Measurements from ENCODE around the gene NCKAP5L.
"Not testable (repeated sequence)": the region's sequence is repeated elsewhere in the genome, so short reads cannot be mapped to it uniquely, and the experiment has no call there.

Gene NCKAP5L

DNA sequence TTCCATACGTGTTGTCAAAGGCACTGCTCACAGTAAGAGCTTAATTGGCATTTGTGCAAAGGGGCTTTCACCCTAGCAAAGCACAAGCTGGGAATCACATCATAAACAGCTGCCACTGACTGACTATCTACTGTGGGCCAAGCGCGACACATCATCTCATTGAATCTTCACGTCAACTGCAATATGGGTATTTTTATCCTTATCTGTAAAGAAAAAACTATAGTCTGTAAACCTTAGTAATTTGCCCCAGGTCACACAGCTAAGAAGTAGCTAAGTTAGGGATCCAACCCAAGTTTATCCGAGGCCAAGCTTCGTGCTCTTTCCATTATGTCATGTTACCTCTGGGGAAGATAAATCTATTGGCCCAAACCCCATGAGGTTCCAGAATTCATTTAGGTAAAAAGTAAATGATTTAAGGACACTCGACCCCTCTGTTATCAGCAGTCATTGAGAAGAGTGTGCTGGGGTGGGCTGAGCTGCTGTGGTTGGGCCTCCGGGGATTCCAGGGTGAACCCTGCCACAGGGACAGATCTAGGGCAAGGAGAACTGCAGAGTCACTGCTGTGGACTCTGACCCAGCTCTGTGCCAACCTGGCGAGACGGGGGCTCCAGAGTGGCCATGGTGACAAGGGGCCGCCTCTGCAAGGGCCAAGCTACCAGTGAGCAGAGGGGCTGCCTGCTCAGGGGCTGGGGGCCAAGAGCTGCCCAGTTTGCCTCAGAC lies 27.6 kb downstream of the NCKAP5L start:
- DNase-seq (ENCODE audit: low spot score): no peak

DNA sequence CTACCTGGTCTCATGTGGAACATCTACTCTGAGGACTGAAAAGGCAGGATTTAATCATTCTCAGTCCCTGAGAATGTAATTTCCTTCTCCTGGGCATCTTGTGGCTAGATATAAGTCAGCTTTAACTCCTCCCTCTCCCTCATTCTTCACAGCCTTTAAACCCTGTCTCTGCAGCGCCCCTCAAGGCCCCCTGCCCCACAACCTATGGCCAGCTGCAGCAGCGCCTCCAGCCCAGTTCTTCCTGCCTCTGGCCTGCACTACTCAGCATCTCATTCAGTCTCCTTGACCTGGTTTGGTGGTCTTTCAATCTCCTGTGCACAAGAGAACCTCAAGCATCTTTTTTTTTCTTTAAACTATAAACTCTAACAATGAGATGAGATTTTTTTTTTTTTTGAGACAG lies 29.3 kb downstream of the NCKAP5L start:
- no peak for DNase-seq (ENCODE audit: low spot score)

DNA sequence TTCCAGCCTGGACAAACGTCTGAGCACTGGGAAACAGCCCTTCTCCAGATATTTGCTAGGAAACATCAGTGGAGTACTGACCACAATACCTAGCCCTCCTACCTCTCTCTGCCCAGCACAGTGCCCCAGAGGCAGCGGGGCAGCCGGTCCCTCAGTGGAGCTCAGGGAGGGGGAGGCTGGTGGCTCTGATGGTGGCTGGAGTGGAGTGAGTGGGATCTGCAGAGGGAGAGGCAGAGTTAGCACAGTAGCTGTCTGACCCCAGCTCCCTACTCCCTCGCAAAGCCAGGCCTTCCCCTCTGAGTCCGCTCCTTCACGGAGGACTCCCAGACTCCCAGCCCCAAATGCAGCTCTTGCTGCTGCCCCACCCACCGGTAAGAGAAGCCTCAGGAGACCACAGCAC lies 30.0 kb downstream of the NCKAP5L start:
- no peak for DNase-seq (ENCODE audit: low spot score)

DNA sequence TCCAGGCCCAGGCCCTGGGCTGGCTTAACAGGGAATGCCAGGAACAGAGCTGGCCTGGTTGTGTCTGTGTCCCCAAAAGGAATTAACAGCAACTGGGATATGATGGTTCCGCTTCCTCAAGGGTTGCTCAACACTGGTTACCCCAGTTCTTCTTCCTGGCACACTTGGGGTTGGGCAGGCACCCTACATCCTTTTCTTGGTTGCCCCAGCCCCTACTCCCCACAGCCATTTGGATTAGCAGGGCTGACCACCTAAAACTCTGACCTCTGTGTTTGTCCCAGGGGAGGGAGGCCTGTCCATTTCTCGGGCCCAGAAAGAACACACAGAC lies 30.8 kb downstream of the NCKAP5L start:
- DNase-seq (ENCODE audit: low spot score): no peak

DNA sequence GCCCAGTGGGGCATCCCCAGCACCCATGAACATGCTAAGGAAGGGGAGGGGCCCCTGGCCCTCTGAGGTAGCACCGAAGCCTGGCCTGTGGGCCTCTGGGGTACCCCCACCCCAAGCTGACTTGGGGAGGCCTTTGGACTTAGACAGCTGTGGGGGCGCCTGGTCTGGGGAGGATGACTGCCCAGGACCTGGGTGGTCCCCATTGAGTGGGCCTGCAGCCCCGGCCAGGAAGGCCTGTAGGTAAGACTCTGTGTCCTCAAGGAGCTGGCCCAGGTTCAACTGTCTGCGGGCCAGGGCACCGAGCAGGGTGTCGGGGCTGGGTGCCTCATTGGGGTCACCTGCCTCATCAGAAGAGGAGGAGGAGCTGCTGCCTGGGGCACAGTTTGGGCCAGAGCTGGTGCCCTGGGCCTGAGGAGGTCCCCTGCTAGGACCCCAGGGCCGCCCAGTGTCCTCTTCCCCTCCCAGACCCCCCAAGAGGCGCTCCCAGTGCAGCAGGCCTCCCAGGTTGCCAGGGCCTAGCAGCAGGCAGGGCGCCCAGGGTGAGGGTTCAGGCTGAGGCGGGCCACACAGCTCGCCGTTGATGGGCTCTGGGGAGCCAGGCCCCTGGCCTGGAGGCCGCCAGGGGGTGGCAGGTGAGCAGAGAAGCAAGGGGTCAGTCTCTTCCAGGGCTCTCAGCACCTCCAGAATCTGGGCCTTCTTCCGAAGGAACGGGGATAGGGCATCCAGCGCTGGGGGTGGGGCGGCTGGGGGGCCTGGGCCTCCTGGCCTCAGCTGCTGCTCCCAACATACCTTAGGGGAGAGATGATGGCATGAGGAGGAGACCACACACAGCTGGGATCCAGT lies 31.4 kb downstream of the NCKAP5L start:
- no peak for DNase-seq (ENCODE audit: low spot score)

DNA sequence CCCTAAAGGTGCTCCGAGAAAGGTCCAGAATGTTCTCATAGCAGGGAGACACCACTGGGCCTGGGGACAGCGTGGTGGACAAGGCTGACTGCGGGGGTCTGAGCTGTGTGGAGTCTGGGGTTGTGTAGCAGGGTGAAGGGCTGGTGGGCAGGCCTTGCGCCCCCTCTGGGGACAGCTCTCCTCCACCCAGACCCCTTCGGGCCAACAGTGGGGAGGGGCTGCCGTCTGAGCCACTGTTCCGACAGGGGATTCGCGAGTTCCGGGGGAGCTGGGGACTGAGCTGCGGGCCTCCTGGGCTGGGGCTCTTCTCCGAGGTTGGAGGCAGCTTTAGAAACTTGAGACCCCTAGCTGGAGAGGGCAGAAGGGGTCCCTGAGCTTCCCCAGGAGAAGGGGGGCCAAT lies 32.1 kb downstream of the NCKAP5L start:
- DNase-seq (ENCODE audit: low spot score): no peak

DNA sequence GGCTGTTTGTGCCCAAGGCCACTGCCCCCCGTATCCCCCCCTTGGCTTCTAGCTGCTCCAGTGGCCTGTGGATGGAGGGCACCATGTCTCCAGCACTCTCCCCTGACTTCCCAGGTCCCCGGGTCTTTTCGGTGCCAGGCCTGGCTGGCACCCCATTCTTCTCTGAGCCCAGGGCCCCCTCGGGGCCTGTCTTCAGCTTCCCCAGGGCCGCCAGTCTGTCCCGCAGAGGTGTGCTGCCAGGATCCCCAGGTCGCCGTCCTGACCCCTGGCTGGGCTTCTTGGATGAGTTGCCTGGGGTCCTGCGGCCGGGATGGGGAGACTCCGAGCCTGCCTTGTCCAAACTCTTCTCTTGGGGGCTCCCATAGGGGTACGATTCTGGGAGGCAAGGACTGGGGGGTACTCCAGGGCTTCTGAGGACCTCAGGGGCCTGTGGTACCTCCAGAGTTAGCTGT lies 32.5 kb downstream of the NCKAP5L start:
- DNase-seq (ENCODE audit: low spot score): no peak

DNA sequence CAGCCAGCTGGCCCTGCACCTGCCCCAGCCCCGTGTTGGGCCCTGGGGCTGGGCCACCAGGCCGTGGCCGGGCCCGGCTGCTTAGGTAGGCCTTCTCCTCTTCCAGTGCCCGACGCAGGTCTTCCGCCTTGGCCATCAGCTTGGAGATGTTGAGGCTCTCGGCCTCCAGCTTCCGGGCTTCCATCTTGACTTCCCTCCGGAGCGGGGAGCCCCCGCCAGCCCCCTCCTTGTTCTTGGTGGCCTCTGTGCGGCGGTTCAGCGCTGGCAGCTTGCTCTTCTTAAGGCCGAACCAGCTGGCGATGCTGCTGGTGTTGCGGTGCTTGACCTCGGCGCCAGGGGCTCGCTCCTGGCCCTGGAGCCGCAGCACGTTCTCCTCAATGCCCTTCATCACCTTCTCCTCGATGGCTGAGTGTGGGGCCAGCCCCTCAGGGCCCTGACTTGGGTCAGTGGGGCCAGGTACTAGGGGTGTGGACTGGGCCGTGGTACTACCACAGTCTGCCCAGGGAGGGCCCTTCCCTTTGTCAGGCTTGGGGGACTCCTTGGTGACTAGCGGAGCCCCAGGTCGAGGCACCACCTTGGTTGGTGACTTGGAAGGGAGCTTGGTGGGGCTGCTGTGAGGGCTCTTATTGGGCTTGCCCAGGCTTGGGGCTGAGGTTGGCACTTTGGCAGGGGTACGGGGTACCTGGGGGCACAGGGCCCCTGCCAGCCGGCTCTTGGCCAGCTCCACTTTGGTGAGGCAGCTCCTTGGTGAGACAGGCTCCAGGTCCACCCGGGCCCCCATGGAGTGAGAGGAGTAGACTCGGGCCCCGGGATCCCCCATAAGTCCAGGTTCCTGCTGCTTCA lies 33.2 kb downstream of the NCKAP5L start:
- no peak for DNase-seq (ENCODE audit: low spot score)

DNA sequence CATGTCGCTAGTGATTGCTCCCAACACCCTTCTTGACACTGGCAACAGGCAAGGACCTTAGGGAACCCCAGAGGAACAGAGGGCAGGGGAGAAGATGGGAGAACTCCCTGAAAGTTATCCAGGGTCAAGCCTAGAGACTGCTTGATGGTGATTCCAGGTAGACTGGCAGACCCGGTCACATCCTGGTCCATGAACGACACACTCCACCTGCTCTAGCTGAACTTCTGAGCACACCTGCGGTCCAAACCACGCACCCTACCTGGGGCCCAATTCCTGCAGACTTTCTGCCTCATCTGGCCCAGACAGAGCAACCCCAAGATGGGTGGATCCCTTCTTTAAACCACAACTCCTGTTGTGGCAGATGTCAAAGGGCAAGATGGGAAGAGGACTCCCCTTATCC lies 34.2 kb downstream of the NCKAP5L start:
- DNase-seq (ENCODE audit: low spot score): no peak

DNA sequence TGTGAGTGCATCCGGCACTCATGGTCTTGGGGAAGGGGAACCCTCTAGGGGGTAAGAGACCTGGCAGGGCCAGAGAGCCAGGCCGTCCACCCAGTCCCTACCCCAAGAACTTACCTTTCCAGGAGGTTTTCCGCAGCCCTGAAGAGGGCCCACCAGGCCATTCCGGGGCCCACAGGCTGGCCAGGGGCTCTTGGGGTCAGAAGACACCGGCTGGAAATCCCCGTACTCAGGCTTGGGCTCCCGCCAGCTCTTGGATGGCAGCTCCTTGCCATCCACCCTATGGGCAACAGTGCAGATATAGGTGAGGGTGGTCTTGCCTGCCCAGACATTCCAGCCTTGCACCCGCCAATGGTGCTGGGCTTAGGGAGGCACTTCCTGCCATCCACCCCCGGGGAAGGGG lies 34.6 kb downstream of the NCKAP5L start:
- no peak for DNase-seq (ENCODE audit: low spot score)

DNA sequence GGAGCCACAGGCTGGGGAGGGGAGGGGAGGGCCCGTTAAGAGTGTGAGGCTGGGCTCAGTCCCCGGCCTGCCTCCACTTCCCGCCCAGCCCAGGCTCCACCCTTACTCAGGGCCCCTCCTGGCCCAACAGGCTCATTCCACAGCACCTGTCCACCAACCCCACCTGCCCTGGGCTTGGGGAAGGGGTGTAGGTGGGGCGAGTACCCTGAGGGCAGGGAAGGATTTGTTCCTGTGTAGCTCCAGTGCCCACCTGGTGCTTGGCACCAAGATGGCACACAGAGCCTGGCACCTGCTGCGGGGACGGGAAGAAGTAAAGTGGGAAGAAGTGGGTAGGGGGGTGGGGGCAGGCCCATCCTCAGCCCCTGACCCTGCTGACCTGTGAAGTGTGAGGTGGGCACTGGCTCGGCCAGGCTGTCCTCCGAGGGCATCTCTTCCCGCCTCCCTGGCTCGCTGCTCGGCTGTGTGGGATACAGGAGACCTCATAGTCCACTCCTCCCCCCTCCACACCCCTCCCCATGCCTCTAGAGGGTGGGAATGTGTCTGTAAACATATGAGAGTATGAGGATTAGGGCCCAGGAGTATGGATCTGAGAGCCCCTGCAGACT lies 35.1 kb downstream of the NCKAP5L start:
- DNase-seq (ENCODE audit: low spot score): no peak

DNA sequence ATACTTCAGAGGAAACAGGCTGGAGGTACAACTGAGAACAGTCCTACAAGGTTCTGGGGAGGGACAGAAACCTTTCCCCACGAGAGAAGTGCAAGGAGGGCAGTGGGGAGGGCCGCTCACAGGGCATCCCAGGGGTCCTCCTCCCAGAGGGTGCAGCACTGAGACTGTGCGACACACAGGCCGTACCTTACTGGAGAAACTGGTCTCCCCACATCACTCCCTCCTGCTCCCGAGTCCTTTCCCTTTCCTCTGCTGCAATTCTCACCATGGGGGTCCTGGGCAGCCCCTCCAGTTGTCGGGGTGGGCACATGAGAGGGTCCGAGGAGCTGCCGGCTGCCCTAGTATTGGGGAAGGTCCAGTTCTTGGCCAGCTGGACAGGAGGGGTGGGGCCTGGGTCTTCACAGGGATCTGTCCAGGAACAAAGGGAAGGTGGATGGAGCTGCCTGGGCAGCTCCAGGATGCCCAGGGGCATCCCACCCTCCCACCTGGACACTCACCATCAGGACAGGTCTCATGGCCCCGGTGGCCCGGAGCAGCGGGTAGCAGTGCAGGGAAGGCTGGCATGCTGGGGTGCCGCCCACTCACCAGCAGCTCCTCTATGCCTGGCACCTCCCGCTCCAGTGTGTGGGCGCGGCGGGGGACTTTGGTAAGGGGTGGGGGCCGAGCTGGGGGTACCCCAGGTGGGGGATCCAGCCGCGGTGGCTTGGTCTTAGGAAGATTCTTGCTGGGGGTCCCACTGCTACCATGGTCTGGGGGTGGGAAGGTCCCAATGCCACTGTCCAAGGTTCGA lies 35.8 kb downstream of the NCKAP5L start:
- DNase-seq (ENCODE audit: low spot score): no peak

DNA sequence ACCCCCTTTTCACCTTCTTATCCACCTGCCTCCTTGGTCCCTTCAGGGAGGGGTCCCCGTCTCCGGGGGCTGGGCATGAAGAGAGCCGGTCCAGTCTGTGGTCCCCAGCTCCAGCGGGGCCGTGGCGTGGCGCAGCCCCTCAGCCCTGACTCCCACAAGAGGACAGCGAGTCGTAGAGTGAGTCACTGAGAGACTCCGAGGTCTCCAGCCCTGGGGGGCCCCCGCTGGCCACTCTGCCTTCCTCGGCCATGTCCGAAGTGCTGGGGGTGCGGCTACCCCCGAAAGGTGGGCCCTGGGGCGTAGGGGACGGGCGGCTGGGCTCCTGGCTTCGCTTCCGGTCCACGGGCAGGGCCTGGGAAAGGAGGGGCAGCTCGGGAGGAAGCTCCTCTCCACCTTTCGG lies 36.5 kb downstream of the NCKAP5L start:
- DNase-seq (ENCODE audit: low spot score): no peak

DNA sequence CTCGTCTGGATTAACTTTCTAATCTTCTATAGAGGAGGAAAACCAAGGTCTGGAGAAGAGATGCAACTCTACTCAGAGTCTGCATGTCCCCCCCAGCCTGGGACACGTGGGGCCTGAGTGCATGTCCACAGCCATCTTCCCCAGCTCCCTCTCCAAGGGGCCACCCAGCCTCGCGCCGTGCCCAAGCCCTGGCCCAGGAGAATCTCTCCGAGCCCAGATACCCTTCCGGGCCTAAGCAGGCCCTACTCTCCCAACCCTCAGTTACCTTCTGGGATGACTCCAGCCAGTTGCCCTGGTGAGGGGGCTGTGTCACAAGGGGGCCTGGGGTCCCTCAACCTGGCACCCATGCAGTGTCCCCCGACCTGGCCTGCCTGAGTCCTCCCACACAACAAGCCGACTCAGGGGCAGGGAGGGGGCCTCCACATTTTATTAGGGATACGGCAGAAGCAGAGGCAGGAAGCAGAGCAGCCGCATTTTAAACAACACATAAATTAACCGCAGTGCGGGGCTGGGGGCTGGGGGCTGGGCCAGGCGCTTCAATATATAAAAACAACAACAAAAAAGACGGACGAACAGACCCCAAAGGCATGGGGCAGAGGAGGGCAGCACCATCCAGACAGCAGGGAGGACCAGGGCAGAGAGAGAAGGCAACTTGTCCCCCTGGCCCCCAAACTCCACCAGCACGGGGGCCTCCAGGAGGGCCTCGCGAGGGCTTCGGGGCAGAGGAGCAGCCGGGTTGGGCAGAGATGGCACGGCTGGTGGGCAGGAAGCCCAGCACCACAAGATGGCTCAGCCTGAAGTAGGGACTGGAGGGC lies 37.3 kb downstream of the NCKAP5L start:
- no peak for DNase-seq (ENCODE audit: low spot score)

DNA sequence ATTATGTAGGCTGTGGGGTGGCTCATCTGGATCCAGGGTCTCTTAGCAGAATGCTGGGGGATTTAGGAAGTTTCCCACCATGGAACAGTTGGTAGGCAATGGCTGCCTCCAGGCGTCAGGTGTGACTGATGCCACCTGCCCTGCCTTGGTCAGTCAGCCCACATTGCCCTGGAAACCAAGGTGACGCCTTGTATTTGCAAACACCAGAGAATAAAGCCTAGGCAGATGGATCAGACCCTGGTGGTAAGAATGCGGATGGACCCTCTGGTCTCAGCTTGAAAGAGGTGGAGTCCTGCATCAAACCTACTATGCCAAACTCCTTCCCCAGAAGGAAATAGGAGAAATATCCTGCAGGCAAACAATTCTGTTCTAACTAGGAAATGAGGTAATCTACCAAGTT lies 38.2 kb downstream of the NCKAP5L start:
- no peak for DNase-seq (ENCODE audit: low spot score)

DNA sequence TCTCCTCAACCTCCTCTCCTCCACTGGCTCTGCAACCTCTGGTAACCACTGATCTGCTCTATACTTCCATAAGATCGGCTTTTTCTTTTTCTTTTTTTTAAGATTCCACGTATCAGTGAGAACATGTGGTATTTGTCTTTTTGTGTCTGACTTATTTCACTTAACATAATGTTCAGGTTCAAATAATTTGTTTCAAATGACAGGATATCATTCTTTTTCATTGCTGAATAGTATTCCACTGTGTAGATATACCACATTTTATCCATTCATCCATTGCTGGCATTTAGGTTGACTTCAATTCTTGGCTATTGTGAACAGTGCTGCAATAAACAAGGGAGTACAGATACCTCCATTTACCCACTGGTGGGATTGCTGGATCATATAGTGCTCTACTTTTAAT lies 40.5 kb downstream of the NCKAP5L start:
- DNase-seq (ENCODE audit: low spot score): no peak

DNA sequence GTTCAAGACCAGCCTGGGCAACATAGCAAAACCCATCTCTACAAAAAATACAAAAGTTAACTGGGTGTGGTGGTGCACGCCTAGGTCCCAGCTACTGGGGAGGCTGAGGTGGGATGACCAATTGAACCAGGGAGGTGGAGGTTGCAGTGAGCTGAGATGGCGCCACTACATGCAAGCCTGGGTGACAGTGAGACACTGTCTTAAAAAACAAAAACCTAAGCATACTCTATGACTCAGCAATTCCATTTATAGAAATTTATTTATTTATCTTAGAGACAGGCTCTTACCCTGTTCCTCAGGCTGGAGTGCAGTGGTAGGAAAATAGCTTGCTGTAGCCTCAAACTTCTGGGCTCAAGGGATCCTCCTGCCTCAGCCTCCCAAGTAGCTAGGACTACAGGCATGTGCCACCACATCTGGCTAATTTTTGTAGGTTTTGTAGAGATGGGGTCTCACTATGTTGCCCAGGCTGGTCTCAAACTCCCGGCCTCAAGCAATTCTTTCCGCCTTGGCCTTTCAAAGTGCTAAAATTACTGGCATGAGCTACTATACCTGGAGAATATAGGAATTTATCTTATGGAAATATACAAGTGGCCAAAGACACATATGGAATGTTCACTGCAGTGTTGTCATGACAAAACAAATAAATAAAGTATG lies 43.3 kb downstream of the NCKAP5L start:
- no peak for DNase-seq (ENCODE audit: low spot score)

DNA sequence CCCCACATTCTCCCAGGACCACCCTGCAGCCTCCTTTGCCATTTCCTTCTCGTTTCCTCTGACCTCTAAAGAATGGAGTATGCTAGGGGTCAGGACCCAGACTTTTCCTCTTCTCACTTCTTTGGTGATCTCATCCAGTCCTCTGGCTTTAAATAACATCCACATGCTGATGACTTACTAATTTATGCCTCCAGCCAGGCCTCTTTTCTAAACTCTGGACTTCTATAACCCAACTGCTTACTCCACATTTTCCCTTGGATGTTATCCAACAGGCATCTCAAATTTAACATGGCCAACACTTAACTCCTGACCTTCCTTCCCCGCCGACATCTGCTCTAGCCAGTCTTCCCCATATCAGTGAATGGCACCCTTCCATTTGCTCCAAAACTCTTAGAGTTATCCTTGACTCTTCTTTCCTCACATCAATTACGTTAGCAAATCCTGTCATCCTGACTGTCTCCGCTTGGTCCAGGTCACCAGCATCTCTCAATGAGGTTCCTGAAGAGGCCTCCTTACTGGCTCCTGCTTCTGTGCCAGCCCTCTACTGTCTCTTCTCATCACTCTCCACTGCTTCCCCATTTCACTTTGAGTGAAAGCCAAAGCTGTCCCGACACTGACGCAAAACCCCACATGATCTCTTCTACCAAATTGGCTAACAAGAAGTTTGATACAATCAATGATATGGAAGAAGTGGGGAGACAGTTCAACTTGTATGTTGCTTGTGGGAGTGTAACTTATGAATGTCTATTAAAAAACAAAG lies 44.1 kb downstream of the NCKAP5L start:
- no peak for DNase-seq (ENCODE audit: low spot score)

DNA sequence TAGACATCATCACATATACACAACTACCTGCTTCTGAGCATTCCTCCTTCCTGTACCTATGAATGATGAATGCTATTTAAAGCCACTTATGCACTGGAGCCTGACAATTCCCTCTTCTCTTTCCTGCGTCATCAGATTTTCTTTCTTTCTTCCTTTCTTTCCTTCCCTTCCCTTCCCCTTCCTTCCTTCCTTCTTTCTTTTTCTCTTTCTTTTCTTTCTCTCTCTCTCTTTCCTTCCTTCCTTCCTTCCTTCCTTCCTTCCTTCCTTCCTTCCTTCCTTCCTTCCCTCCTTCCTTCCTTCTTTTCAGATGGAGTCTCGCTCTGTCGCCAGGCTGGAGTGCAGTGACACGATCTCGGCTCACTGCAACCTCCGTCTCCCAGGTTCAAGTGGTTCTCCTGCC lies 47.3 kb downstream of the NCKAP5L start:
- not testable (repeated sequence) for DNase-seq (ENCODE audit: low spot score)
